HEK293 (cell line): ENCODE results near the gene CAPN12.
A peak's percentile ranks its signal among the peaks of the same experiment; 100 is the strongest.

Experiments used
- KLF16 ChIP-seq: fragments of 450-650 bp; formaldehyde crosslinking; IDR thresholded peaks from 2 replicates; pipeline ENCODE4 v1.5.1; 2017; ENCODE audit warnings: missing biosample characterization, missing genetic modification characterization
- KLF7 ChIP-seq: fragments of 450-650 bp; formaldehyde crosslinking; IDR thresholded peaks from 2 replicates; pipeline ENCODE4 v1.5.1; 2016; ENCODE audit warnings: missing biosample characterization, missing genetic modification characterization, borderline replicate concordance
- KLF9 ChIP-seq: fragments of 450-650 bp; formaldehyde crosslinking; IDR thresholded peaks from 2 replicates; pipeline ENCODE4 v1.5.1; 2016; ENCODE audit warnings: missing biosample characterization, missing genetic modification characterization, low read depth
- MZF1 ChIP-seq: fragments of 450-650 bp; formaldehyde crosslinking; IDR thresholded peaks from 2 replicates; pipeline ENCODE4 v1.5.1; 2017; ENCODE audit warnings: missing biosample characterization, missing genetic modification characterization, borderline replicate concordance
- RBAK ChIP-seq: fragments of 450-650 bp; formaldehyde crosslinking; IDR thresholded peaks from 2 replicates; pipeline ENCODE4 v1.5.1; 2016; ENCODE audit warnings: missing biosample characterization, missing genetic modification characterization
- SP3 ChIP-seq: fragments of 450-650 bp; formaldehyde crosslinking; IDR thresholded peaks from 2 replicates; pipeline ENCODE4 v1.5.1; 2016; ENCODE audit warnings: missing biosample characterization, missing genetic modification characterization
- ZBTB1 ChIP-seq: fragments of 450-650 bp; formaldehyde crosslinking; IDR thresholded peaks from 2 replicates; pipeline ENCODE4 v1.5.1; 2016; ENCODE audit warnings: missing biosample characterization, missing genetic modification characterization
- ZEB2 ChIP-seq: fragments of 450-650 bp; formaldehyde crosslinking; IDR thresholded peaks from 2 replicates; pipeline ENCODE4 v1.5.1; 2016; ENCODE audit warnings: missing biosample characterization, missing genetic modification characterization
- ZFP3 ChIP-seq: fragments of 450-650 bp; formaldehyde crosslinking; IDR thresholded peaks from 2 replicates; pipeline ENCODE4 v1.5.1; 2016; ENCODE audit warnings: low read depth, missing biosample characterization, missing genetic modification characterization
- ZFP37 ChIP-seq: fragments of 450-650 bp; formaldehyde crosslinking; IDR thresholded peaks from 2 replicates; pipeline ENCODE4 v1.5.1; 2016; ENCODE audit warnings: missing biosample characterization, missing genetic modification characterization
- ZNF221 ChIP-seq: fragments of 450-650 bp; formaldehyde crosslinking; IDR thresholded peaks from 2 replicates; pipeline ENCODE4 v1.5.1; 2017; ENCODE audit warnings: missing biosample characterization, missing genetic modification characterization, borderline replicate concordance
- ZNF223 ChIP-seq: fragments of 450-650 bp; formaldehyde crosslinking; IDR thresholded peaks from 2 replicates; pipeline ENCODE4 v1.5.1; 2016; ENCODE audit warnings: missing biosample characterization, missing genetic modification characterization
- ZNF23 ChIP-seq: fragments of 450-650 bp; formaldehyde crosslinking; IDR thresholded peaks from 2 replicates; pipeline ENCODE4 v1.5.1; 2016; ENCODE audit warnings: missing biosample characterization, missing genetic modification characterization, borderline replicate concordance
- ZNF239 ChIP-seq: fragments of 450-650 bp; formaldehyde crosslinking; IDR thresholded peaks from 2 replicates; pipeline ENCODE4 v1.5.1; 2016; ENCODE audit warnings: missing biosample characterization, missing genetic modification characterization
- ZNF292 ChIP-seq: fragments of 450-650 bp; formaldehyde crosslinking; IDR thresholded peaks from 2 replicates; pipeline ENCODE4 v1.5.1; 2016; ENCODE audit warnings: low read depth, missing biosample characterization, missing genetic modification characterization, borderline replicate concordance
- ZNF311 ChIP-seq: fragments of 450-650 bp; formaldehyde crosslinking; IDR thresholded peaks from 2 replicates; pipeline ENCODE4 v1.5.1; 2017; ENCODE audit warnings: missing biosample characterization, missing genetic modification characterization, borderline replicate concordance
- ZNF37A ChIP-seq: fragments of 450-650 bp; IDR thresholded peaks from 2 replicates; pipeline ENCODE4 v1.5.1; 2018; ENCODE audit warnings: missing biosample characterization, missing genetic modification characterization
- ZNF514 ChIP-seq: fragments of 450-650 bp; formaldehyde crosslinking; IDR thresholded peaks from 2 replicates; pipeline ENCODE4 v1.5.1; 2016; ENCODE audit warnings: missing biosample characterization, missing genetic modification characterization
- ZNF530 ChIP-seq: fragments of 450-650 bp; formaldehyde crosslinking; IDR thresholded peaks from 2 replicates; pipeline ENCODE4 v1.5.1; 2016; ENCODE audit warnings: low read depth, missing biosample characterization, missing genetic modification characterization
- ZNF555 ChIP-seq: fragments of 450-650 bp; formaldehyde crosslinking; conservative IDR thresholded peaks from 2 replicates; pipeline ENCODE4 v1.5.1; 2017; ENCODE audit warnings: missing biosample characterization, mild to moderate bottlenecking, missing genetic modification characterization, inconsistent platforms
- ZNF654 ChIP-seq: fragments of 450-650 bp; formaldehyde crosslinking; IDR thresholded peaks from 2 replicates; pipeline ENCODE4 v1.5.1; 2016; ENCODE audit warnings: low read depth, missing biosample characterization, missing genetic modification characterization
- ZNF768 ChIP-seq: fragments of 450-650 bp; formaldehyde crosslinking; IDR thresholded peaks from 2 replicates; pipeline ENCODE4 v1.5.1; 2018; ENCODE audit warnings: missing biosample characterization, mild to moderate bottlenecking, missing genetic modification characterization
- TF ChIP-seq, protein P1 (sequence below): fragments of 450-650 bp; formaldehyde crosslinking; IDR thresholded peaks from 2 replicates; pipeline ENCODE4 v1.5.1; 2016; ENCODE audit warnings: missing biosample characterization, missing genetic modification characterization, borderline replicate concordance
- TF ChIP-seq, protein P2 (sequence below): fragments of 450-650 bp; formaldehyde crosslinking; IDR thresholded peaks from 2 replicates; pipeline ENCODE4 v1.5.1; 2016; ENCODE audit warnings: missing biosample characterization, missing genetic modification characterization
- TF ChIP-seq, protein P3 (sequence below): fragments of 450-650 bp; formaldehyde crosslinking; IDR thresholded peaks from 2 replicates; pipeline ENCODE4 v1.5.1; 2017; ENCODE audit warnings: missing biosample characterization, missing genetic modification characterization
- TF ChIP-seq, protein P4 (sequence below): fragments of 450-650 bp; formaldehyde crosslinking; IDR thresholded peaks from 2 replicates; pipeline ENCODE4 v1.5.1; 2016; ENCODE audit warnings: missing biosample characterization, missing genetic modification characterization
- TF ChIP-seq, protein P5 (sequence below): fragments of 450-650 bp; formaldehyde crosslinking; IDR thresholded peaks from 2 replicates; pipeline ENCODE4; 2016; ENCODE audit warnings: missing biosample characterization, missing genetic modification characterization

Gene CAPN12

DNA sequence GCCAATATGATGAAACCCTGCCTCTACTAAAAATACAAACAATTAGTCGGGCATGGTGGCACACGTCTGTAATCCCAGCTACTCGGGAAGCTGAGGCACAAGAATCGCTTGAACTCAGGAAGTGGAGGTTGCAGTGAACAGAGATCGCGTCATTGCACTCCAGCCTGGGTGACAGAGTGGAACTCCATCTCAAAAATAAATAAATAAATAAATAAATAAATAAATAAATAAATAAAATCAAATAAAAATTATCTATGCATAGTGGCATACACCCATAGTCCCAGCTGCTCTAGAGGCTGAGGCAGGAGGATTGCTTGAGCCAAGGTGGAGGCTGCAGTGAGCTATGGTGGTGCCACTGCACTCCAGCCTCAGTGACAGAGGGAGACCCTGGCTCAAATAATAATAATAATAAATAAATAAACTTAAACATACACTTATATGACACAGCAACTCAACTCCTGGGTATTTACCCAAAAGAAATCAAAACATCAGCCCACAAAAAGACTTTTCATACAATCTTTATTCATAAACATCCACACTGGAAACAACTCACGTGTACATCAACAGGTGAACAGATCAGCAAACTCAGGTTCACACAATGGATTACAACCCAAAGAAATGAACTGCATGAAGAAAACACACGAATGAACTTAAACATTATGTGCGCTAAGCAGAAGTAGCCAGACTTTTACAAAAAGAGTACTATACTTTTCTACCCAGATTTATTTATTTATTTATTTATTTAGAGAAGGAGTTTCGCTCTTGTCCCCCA lies 22.2 kb upstream of the CAPN12 start (continued):
- TF ChIP-seq, protein P1, sequence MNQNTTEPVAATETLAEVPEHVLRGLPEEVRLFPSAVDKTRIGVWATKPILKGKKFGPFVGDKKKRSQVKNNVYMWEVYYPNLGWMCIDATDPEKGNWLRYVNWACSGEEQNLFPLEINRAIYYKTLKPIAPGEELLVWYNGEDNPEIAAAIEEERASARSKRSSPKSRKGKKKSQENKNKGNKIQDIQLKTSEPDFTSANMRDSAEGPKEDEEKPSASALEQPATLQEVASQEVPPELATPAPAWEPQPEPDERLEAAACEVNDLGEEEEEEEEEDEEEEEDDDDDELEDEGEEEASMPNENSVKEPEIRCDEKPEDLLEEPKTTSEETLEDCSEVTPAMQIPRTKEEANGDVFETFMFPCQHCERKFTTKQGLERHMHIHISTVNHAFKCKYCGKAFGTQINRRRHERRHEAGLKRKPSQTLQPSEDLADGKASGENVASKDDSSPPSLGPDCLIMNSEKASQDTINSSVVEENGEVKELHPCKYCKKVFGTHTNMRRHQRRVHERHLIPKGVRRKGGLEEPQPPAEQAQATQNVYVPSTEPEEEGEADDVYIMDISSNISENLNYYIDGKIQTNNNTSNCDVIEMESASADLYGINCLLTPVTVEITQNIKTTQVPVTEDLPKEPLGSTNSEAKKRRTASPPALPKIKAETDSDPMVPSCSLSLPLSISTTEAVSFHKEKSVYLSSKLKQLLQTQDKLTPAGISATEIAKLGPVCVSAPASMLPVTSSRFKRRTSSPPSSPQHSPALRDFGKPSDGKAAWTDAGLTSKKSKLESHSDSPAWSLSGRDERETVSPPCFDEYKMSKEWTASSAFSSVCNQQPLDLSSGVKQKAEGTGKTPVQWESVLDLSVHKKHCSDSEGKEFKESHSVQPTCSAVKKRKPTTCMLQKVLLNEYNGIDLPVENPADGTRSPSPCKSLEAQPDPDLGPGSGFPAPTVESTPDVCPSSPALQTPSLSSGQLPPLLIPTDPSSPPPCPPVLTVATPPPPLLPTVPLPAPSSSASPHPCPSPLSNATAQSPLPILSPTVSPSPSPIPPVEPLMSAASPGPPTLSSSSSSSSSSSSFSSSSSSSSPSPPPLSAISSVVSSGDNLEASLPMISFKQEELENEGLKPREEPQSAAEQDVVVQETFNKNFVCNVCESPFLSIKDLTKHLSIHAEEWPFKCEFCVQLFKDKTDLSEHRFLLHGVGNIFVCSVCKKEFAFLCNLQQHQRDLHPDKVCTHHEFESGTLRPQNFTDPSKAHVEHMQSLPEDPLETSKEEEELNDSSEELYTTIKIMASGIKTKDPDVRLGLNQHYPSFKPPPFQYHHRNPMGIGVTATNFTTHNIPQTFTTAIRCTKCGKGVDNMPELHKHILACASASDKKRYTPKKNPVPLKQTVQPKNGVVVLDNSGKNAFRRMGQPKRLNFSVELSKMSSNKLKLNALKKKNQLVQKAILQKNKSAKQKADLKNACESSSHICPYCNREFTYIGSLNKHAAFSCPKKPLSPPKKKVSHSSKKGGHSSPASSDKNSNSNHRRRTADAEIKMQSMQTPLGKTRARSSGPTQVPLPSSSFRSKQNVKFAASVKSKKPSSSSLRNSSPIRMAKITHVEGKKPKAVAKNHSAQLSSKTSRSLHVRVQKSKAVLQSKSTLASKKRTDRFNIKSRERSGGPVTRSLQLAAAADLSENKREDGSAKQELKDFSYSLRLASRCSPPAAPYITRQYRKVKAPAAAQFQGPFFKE (tag by site-specific recombination) = no peak
- TF ChIP-seq ZNF311 (tag by site-specific recombination) = no peak
- no peak for TF ChIP-seq ZNF221 (tag by site-specific recombination)
- TF ChIP-seq, protein P2, sequence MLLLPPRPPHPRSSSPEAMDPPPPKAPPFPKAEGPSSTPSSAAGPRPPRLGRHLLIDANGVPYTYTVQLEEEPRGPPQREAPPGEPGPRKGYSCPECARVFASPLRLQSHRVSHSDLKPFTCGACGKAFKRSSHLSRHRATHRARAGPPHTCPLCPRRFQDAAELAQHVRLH = peak; percentile 85; the same call in 1 of the 2 replicates
- peak; percentile 64; the same call in 1 of the 2 replicates for TF ChIP-seq MZF1 (tag by site-specific recombination)
- TF ChIP-seq, protein P3, sequence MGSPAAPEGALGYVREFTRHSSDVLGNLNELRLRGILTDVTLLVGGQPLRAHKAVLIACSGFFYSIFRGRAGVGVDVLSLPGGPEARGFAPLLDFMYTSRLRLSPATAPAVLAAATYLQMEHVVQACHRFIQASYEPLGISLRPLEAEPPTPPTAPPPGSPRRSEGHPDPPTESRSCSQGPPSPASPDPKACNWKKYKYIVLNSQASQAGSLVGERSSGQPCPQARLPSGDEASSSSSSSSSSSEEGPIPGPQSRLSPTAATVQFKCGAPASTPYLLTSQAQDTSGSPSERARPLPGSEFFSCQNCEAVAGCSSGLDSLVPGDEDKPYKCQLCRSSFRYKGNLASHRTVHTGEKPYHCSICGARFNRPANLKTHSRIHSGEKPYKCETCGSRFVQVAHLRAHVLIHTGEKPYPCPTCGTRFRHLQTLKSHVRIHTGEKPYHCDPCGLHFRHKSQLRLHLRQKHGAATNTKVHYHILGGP (tag by site-specific recombination) = no peak
- TF ChIP-seq ZNF292 = peak; percentile 90
- peak; percentile 88; the same call in 1 of the 2 replicates for TF ChIP-seq ZBTB1 (tag by site-specific recombination)
- TF ChIP-seq ZFP3 (tag by site-specific recombination) = 0 out of 2 replicates have a peak, but pooled peaks have one; percentile 52
- peak; percentile 77; the same call in 1 of the 2 replicates for TF ChIP-seq ZNF223
- TF ChIP-seq, protein P4, sequence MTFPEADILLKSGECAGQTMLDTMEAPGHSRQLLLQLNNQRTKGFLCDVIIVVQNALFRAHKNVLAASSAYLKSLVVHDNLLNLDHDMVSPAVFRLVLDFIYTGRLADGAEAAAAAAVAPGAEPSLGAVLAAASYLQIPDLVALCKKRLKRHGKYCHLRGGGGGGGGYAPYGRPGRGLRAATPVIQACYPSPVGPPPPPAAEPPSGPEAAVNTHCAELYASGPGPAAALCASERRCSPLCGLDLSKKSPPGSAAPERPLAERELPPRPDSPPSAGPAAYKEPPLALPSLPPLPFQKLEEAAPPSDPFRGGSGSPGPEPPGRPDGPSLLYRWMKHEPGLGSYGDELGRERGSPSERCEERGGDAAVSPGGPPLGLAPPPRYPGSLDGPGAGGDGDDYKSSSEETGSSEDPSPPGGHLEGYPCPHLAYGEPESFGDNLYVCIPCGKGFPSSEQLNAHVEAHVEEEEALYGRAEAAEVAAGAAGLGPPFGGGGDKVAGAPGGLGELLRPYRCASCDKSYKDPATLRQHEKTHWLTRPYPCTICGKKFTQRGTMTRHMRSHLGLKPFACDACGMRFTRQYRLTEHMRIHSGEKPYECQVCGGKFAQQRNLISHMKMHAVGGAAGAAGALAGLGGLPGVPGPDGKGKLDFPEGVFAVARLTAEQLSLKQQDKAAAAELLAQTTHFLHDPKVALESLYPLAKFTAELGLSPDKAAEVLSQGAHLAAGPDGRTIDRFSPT (tag by site-specific recombination) = peak; percentile 33; the same call in 1 of the 2 replicates
- TF ChIP-seq ZNF654 (tag by site-specific recombination) = peak; percentile 52
- peak; percentile 63; the same call in 1 of the 2 replicates for TF ChIP-seq KLF7
- TF ChIP-seq RBAK = peak; percentile 85
- TF ChIP-seq ZNF530 (tag by site-specific recombination) = peak; percentile 90
- no peak for TF ChIP-seq ZEB2 (tag by site-specific recombination)
- TF ChIP-seq SP3 (tag by site-specific recombination) = peak; percentile 39; the same call in 1 of the 2 replicates
- TF ChIP-seq, protein P5, sequence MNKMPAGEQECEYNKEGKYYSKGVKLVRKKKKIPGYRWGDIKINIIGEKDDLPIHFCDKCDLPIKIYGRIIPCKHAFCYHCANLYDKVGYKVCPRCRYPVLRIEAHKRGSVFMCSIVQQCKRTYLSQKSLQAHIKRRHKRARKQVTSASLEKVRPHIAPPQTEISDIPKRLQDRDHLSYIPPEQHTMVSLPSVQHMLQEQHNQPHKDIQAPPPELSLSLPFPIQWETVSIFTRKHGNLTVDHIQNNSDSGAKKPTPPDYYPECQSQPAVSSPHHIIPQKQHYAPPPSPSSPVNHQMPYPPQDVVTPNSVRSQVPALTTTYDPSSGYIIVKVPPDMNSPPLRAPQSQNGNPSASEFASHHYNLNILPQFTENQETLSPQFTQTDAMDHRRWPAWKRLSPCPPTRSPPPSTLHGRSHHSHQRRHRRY (tag by site-specific recombination) = no peak
- TF ChIP-seq ZNF37A (tag by site-specific recombination) = no peak
- no peak for TF ChIP-seq ZNF239 (tag by site-specific recombination)
- TF ChIP-seq ZNF555 = peak; percentile 99
- no peak for TF ChIP-seq ZNF768 (tag by site-specific recombination)
- no peak for TF ChIP-seq KLF9
- no peak for TF ChIP-seq KLF16 (tag by site-specific recombination)
- no peak for TF ChIP-seq ZNF23
- TF ChIP-seq ZNF514 = 0 out of 2 replicates have a peak, but pooled peaks have one; percentile 68
- TF ChIP-seq ZFP37 (tag by site-specific recombination) = peak; percentile 94
